T47D (cell line): ENCODE results near the gene SGIP1.

ENCODE experiments used
- DNase-seq, 2 experiments: peaks; one replicate each; pipeline versions ENCODE4 v3.0.0 to v3.0.0-alpha.2; 2011 to 2012; ENCODE audit warnings: low read depth in 1 of 2, low spot score in 1 of 2
- JUND ChIP-seq: IDR thresholded peaks from 2 replicates; pipeline ENCODE4 v1.6.1; 2012; ENCODE audit warnings: low read depth
- in situ Hi-C: cut with HindIII; loops from 2 replicates; pipeline ENCODE4 v1.10.0; 2016; ENCODE audit warnings: low sequenced_read_pairs, low pct_unique_long_range_greater_than_20kb

Gene SGIP1

GRCh38 chr1:66527686-66528085, 6.3 kb upstream of the SGIP1 start:
- no peak for DNase-seq
- no peak for TF ChIP-seq JUND
- in situ Hi-C loops = no loop called here

GRCh38 chr1:66528580-66528979, 5.4 kb upstream of the SGIP1 start:
- no peak for TF ChIP-seq JUND
- DNase-seq = no peak
- in situ Hi-C loops = no loop called here

- in situ Hi-C loops = no loop called here
- no peak for DNase-seq
- no peak for TF ChIP-seq JUND
Observed at GRCh38 chr1:66532214-66532613, 1.7 kb upstream of the SGIP1 start.

GRCh38 chr1:66532798-66533783, 862 bp upstream of the SGIP1 start:
- DNase-seq = no peak
- in situ Hi-C loops = no loop called here
- no peak for TF ChIP-seq JUND

GRCh38 chr1:66535061-66535460, 1.1 kb downstream of the SGIP1 start:
- in situ Hi-C loops = no loop called here
- no peak for DNase-seq
- TF ChIP-seq JUND = no peak

- in situ Hi-C loops = no loop called here
- no peak for DNase-seq
- TF ChIP-seq JUND = no peak
Observed at GRCh38 chr1:66535853-66536252, 1.9 kb downstream of the SGIP1 start.

GRCh38 chr1:66537718-66538117, 3.8 kb downstream of the SGIP1 start:
- no peak for DNase-seq
- no peak for TF ChIP-seq JUND
- in situ Hi-C loops = no loop called here

GRCh38 chr1:66539491-66539890, 5.5 kb downstream of the SGIP1 start:
- peak in 1 of 2 experiments; percentile 55 for DNase-seq
- in situ Hi-C loops = no loop called here
- no peak for TF ChIP-seq JUND

- DNase-seq = peak in 1 of 2 experiments; percentile 38
- in situ Hi-C loops = no loop called here
- TF ChIP-seq JUND = no peak
Observed at GRCh38 chr1:66540434-66541032, 6.6 kb downstream of the SGIP1 start.

GRCh38 chr1:66542314-66542713, 8.4 kb downstream of the SGIP1 start:
- DNase-seq = no peak
- in situ Hi-C loops = no loop called here
- no peak for TF ChIP-seq JUND

- TF ChIP-seq JUND = no peak
- peak in 1 of 2 experiments; percentile 52 for DNase-seq
Observed at GRCh38 chr1:66542811-66543767, 9.1 kb downstream of the SGIP1 start.

GRCh38 chr1:66546047-66546810, 12.3 kb downstream of the SGIP1 start:
- no peak for TF ChIP-seq JUND
- in situ Hi-C loops = no loop called here
- no peak for DNase-seq

More at GRCh38 chr1:66542811-66543767, 9.1 kb downstream of the SGIP1 start:
- in situ Hi-C loops = no loop called here
